ENCODE results near the gene LCA5.

The LCA5 gene

GRCh38 chr6:79513111-79513510 is 24.1 kb downstream of the LCA5 start:
- no peaks in the 10 kb centered on the region for H3K27me3 ChIP-seq (ENCODE audit: insufficient read depth, low read length)
- no peak overlapping the region for H3K27ac ChIP-seq (ENCODE audit: low read depth, low read length)
- no peaks in the 10 kb centered on the region for H3K36me3 ChIP-seq (ENCODE audit: insufficient read depth, low read length)
- no peak overlapping the region for H2AFZ ChIP-seq (ENCODE audit: low read length, unreplicated experiment)
- no peaks in the 10 kb centered on the region for H3K4me1 ChIP-seq (ENCODE audit: control insufficient read depth, insufficient read depth, low read length, unreplicated experiment)
- no peaks in the 10 kb centered on the region for H3K79me2 ChIP-seq (ENCODE audit: control insufficient read depth, insufficient read depth, low read length, unreplicated experiment)
- H3K4me3 ChIP-seq (ENCODE audit: low read depth, low read length): no peak overlapping the region

- Histone ChIP-seq H3K4me1 (ENCODE audit: control insufficient read depth, insufficient read depth, low read length, unreplicated experiment) (no peaks in the 10 kb centered on the region), H3K27me3 (ENCODE audit: insufficient read depth, low read length) (no peaks in the 10 kb centered on the region), H2AFZ (ENCODE audit: low read length, unreplicated experiment) (no peak overlapping the region), H3K36me3 (ENCODE audit: insufficient read depth, low read length) (no peaks in the 10 kb centered on the region), H3K27ac (ENCODE audit: low read depth, low read length) (no peak overlapping the region), H3K79me2 (ENCODE audit: control insufficient read depth, insufficient read depth, low read length, unreplicated experiment) (no peaks in the 10 kb centered on the region), H3K4me3 (ENCODE audit: low read depth, low read length) (no peak overlapping the region)
Observed at GRCh38 chr6:79512014-79512413, 25.2 kb downstream of the LCA5 start.

- no peak overlapping the region for H2AFZ ChIP-seq (ENCODE audit: low read length, unreplicated experiment)
- no peak overlapping the region for H3K4me3 ChIP-seq (ENCODE audit: low read depth, low read length)
- no peak overlapping the region for H3K27ac ChIP-seq (ENCODE audit: low read depth, low read length)
- H3K4me1 ChIP-seq (ENCODE audit: control insufficient read depth, insufficient read depth, low read length, unreplicated experiment): peaks cover 9% of the 10 kb centered on the region
- H3K27me3 ChIP-seq (ENCODE audit: insufficient read depth, low read length): no peaks in the 10 kb centered on the region
- H3K36me3 ChIP-seq (ENCODE audit: insufficient read depth, low read length): no peaks in the 10 kb centered on the region
- H3K79me2 ChIP-seq (ENCODE audit: control insufficient read depth, insufficient read depth, low read length, unreplicated experiment): no peaks in the 10 kb centered on the region
Observed at GRCh38 chr6:79510707-79511106, 26.5 kb downstream of the LCA5 start.

- no peak overlapping the region for H3K27ac ChIP-seq (ENCODE audit: low read depth, low read length)
- H3K79me2 ChIP-seq (ENCODE audit: control insufficient read depth, insufficient read depth, low read length, unreplicated experiment): no peaks in the 10 kb centered on the region
- H2AFZ ChIP-seq (ENCODE audit: low read length, unreplicated experiment): no peak overlapping the region
- no peaks in the 10 kb centered on the region for H3K27me3 ChIP-seq (ENCODE audit: insufficient read depth, low read length)
- peaks cover 12% of the 10 kb centered on the region for H3K4me1 ChIP-seq (ENCODE audit: control insufficient read depth, insufficient read depth, low read length, unreplicated experiment)
- H3K36me3 ChIP-seq (ENCODE audit: insufficient read depth, low read length): no peaks in the 10 kb centered on the region
- no peak overlapping the region for H3K4me3 ChIP-seq (ENCODE audit: low read depth, low read length)
Observed at GRCh38 chr6:79506251-79506650, 31.0 kb downstream of the LCA5 start.

- Histone ChIP-seq H3K27me3 (ENCODE audit: insufficient read depth, low read length) (no peaks in the 10 kb centered on the region), H3K4me3 (ENCODE audit: low read depth, low read length) (no peak overlapping the region), H3K4me1 (ENCODE audit: control insufficient read depth, insufficient read depth, low read length, unreplicated experiment) (peaks cover 12% of the 10 kb centered on the region), H3K36me3 (ENCODE audit: insufficient read depth, low read length) (no peaks in the 10 kb centered on the region), H3K27ac (ENCODE audit: low read depth, low read length) (no peak overlapping the region), H3K79me2 (ENCODE audit: control insufficient read depth, insufficient read depth, low read length, unreplicated experiment) (no peaks in the 10 kb centered on the region), H2AFZ (ENCODE audit: low read length, unreplicated experiment) (no peak overlapping the region)
Observed at GRCh38 chr6:79504372-79504771, 32.9 kb downstream of the LCA5 start.

GRCh38 chr6:79498842-79499241 is 38.4 kb downstream of the LCA5 start:
- H3K4me3 ChIP-seq (ENCODE audit: low read depth, low read length): peak overlapping the region; percentile 67
- H3K27me3 ChIP-seq (ENCODE audit: insufficient read depth, low read length): no peaks in the 10 kb centered on the region
- no peaks in the 10 kb centered on the region for H3K79me2 ChIP-seq (ENCODE audit: control insufficient read depth, insufficient read depth, low read length, unreplicated experiment)
- H3K27ac ChIP-seq (ENCODE audit: low read depth, low read length): no peak overlapping the region
- H3K4me1 ChIP-seq (ENCODE audit: control insufficient read depth, insufficient read depth, low read length, unreplicated experiment): no peaks in the 10 kb centered on the region
- peak overlapping the region; percentile 74 for H2AFZ ChIP-seq (ENCODE audit: low read length, unreplicated experiment)
- no peaks in the 10 kb centered on the region for H3K36me3 ChIP-seq (ENCODE audit: insufficient read depth, low read length)

- no peak overlapping the region for H3K4me3 ChIP-seq (ENCODE audit: low read depth, low read length)
- no peak overlapping the region for H3K27ac ChIP-seq (ENCODE audit: low read depth, low read length)
Observed at GRCh38 chr6:79495246-79495645, 42.0 kb downstream of the LCA5 start.

GRCh38 chr6:79494841-79495240 is 42.4 kb downstream of the LCA5 start:
- Histone ChIP-seq H3K36me3 (ENCODE audit: insufficient read depth, low read length) (no peaks in the 10 kb centered on the region; the same call in 1 of the 2 replicates), H3K4me3 (ENCODE audit: low read depth, low read length) (no peak overlapping the region), H3K4me1 (ENCODE audit: control insufficient read depth, insufficient read depth, low read length, unreplicated experiment) (no peaks in the 10 kb centered on the region), H2AFZ (ENCODE audit: low read length, unreplicated experiment) (no peak overlapping the region), H3K79me2 (ENCODE audit: control insufficient read depth, insufficient read depth, low read length, unreplicated experiment) (no peaks in the 10 kb centered on the region), H3K27ac (ENCODE audit: low read depth, low read length) (no peak overlapping the region), H3K27me3 (ENCODE audit: insufficient read depth, low read length) (no peaks in the 10 kb centered on the region)

More at GRCh38 chr6:79495246-79495645, 42.0 kb downstream of the LCA5 start:
- Histone ChIP-seq H3K4me1 (ENCODE audit: control insufficient read depth, insufficient read depth, low read length, unreplicated experiment) (no peaks in the 10 kb centered on the region), H3K27me3 (ENCODE audit: insufficient read depth, low read length) (no peaks in the 10 kb centered on the region), H2AFZ (ENCODE audit: low read length, unreplicated experiment) (no peak overlapping the region), H3K79me2 (ENCODE audit: control insufficient read depth, insufficient read depth, low read length, unreplicated experiment) (no peaks in the 10 kb centered on the region), H3K36me3 (ENCODE audit: insufficient read depth, low read length) (no peaks in the 10 kb centered on the region; the same call in 1 of the 2 replicates)

- no peak overlapping the region for H3K27ac ChIP-seq (ENCODE audit: low read depth, low read length)
- no peak overlapping the region for H3K4me3 ChIP-seq (ENCODE audit: low read depth, low read length)
- no peaks in the 10 kb centered on the region for H3K27me3 ChIP-seq (ENCODE audit: insufficient read depth, low read length)
- no peaks in the 10 kb centered on the region for H3K79me2 ChIP-seq (ENCODE audit: control insufficient read depth, insufficient read depth, low read length, unreplicated experiment)
- no peak overlapping the region for H2AFZ ChIP-seq (ENCODE audit: low read length, unreplicated experiment)
- H3K36me3 ChIP-seq (ENCODE audit: insufficient read depth, low read length): no peaks in the 10 kb centered on the region
- H3K4me1 ChIP-seq (ENCODE audit: control insufficient read depth, insufficient read depth, low read length, unreplicated experiment): peaks cover 13% of the 10 kb centered on the region
Observed at GRCh38 chr6:79470728-79471127, 66.5 kb downstream of the LCA5 start.

- no peaks in the 10 kb centered on the region for H3K36me3 ChIP-seq (ENCODE audit: insufficient read depth, low read length)
- H3K27ac ChIP-seq (ENCODE audit: low read depth, low read length): no peak overlapping the region
- peaks cover 15% of the 10 kb centered on the region for H3K4me1 ChIP-seq (ENCODE audit: control insufficient read depth, insufficient read depth, low read length, unreplicated experiment)
- no peak overlapping the region for H2AFZ ChIP-seq (ENCODE audit: low read length, unreplicated experiment)
- H3K4me3 ChIP-seq (ENCODE audit: low read depth, low read length): no peak overlapping the region
- no peaks in the 10 kb centered on the region for H3K27me3 ChIP-seq (ENCODE audit: insufficient read depth, low read length)
- no peaks in the 10 kb centered on the region for H3K79me2 ChIP-seq (ENCODE audit: control insufficient read depth, insufficient read depth, low read length, unreplicated experiment)
Observed at GRCh38 chr6:79469376-79470246, 67.6 kb downstream of the LCA5 start.

GRCh38 chr6:79468587-79468986 is 68.6 kb downstream of the LCA5 start:
- peaks cover 15% of the 10 kb centered on the region for H3K4me1 ChIP-seq (ENCODE audit: control insufficient read depth, insufficient read depth, low read length, unreplicated experiment)
- H2AFZ ChIP-seq (ENCODE audit: low read length, unreplicated experiment): no peak overlapping the region
- H3K27ac ChIP-seq (ENCODE audit: low read depth, low read length): no peak overlapping the region
- no peaks in the 10 kb centered on the region for H3K79me2 ChIP-seq (ENCODE audit: control insufficient read depth, insufficient read depth, low read length, unreplicated experiment)
- no peak overlapping the region for H3K4me3 ChIP-seq (ENCODE audit: low read depth, low read length)
- H3K36me3 ChIP-seq (ENCODE audit: insufficient read depth, low read length): no peaks in the 10 kb centered on the region
- H3K27me3 ChIP-seq (ENCODE audit: insufficient read depth, low read length): no peaks in the 10 kb centered on the region

Data from ACC112 (cell line).